GM12892 (cell line): Measurements from ENCODE around the gene SLC44A1.

ENCODE experiments used
- POLR2A ChIP-seq: IDR thresholded peaks from 2 replicates; pipeline ENCODE4 v1.6.1; 2011; ENCODE audit warnings: low read depth, low read length, control low read depth
- POLR2AphosphoS5 ChIP-seq: IDR thresholded peaks from 2 replicates; pipeline ENCODE4 v1.6.1; 2011; ENCODE audit warnings: low read depth, low read length, control low read depth
- TAF1 ChIP-seq: IDR thresholded peaks from 2 replicates; pipeline ENCODE4 v1.6.1; 2011; ENCODE audit warnings: low read depth, mild to moderate bottlenecking, control low read depth, low read length, borderline replicate concordance

DNA sequence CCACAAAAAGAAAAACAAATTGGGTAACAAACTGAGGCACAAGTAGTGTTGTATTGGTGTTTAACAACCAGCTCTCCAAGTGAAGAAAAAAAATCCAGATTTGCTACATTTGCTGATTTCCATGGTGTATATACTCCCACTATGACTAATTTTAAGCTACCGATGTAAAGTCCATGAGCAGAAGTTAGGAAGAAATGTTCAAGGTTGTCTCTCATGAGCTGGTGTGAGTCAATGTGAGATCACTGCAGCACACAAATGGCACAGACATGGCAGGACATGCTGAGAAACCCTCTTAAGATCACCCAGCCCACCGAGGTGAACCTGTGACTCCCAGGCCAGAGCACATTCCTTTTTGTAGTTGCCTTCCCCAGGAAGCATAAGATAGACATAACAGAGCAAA is 36.2 kb downstream of the SLC44A1 start:
- TF ChIP-seq POLR2A (no peak), POLR2AphosphoS5 (no peak), TAF1 (no peak)
